ENCODE measurements around the gene SUN1. TPM values are rescaled to one million over a fixed set of nuclear protein-coding genes. Genes with fewer than 3 reads are reported as not detected.

SUN1 gene
- total and polyA plus RNA-seq, 10 of the 15 experiments (the other 5 are each of a cell fraction or from before 2014, with no cell fraction given): 27.8 to 107 (median 65.8) TPM

DNA sequence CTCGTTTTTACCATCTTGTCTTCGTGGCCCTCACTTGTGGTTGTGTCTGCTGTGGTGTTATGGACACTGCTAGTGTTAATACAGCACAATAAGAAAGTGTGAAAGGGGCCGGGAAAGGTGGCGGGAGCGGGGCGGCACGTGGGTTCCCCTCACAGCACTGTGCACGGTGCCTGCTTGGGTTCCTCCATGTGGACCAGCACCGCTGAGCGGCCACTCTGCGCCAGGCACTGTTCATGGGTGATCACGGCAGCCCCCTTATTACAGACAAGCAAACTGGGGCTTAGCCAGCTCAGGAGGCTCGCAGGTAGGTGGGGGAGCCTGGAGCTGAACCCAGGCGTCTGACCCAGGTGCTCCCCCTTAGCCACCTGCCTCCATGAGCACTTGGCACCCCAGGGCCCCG is 12.2 kb downstream of the SUN1 start:
- POLR2A ChIA-PET: no interaction called here

GRCh38 chr7:845091-845490 is 12.8 kb downstream of the SUN1 start:
- ChIA-PET POLR2A (no interaction called here), CTCF (no interaction called here), SMC1A (ENCODE audit: uncharacterized antibody, unreplicated experiment) (no interaction called here), RAD21 (ENCODE audit: unreplicated experiment) (no interaction called here)
- no peak overlapping the region for H2AFZ ChIP-seq (ENCODE audit: control insufficient read depth, low read depth, low read length)
- no peak for DNase-seq (ENCODE audit: low read depth, low spot score)
- no TSS peak for BruUV-seq (replicated peaks)
- intact Hi-C loops (cut with micrococcal nuclease; ENCODE audit: unreplicated experiment) (no loop called here), in situ Hi-C loops (cut with MboI) (no loop called here)
- H3K4me2 ChIP-seq (ENCODE audit: control insufficient read depth, insufficient read depth): no peak overlapping the region
- H3K27ac ChIP-seq (ENCODE audit: control insufficient read depth, insufficient read depth): no peak overlapping the region
- WGBS (ENCODE audit: insufficient coverage, insufficient replicate concordance, low lambda C conversion rate, missing lambda C conversion rate): 94% methylated on average over 22 of the region's 22 CpGs
- H4K20me1 ChIP-seq (ENCODE audit: control insufficient read depth, insufficient read depth): no peaks in the 10 kb centered on the region
- H3K9me3 ChIP-seq (replicated peaks; ENCODE audit: control insufficient read depth, insufficient read depth, low read length): no peaks in the 10 kb centered on the region; the same call in 2 of the 3 replicates
- H3K27me3 ChIP-seq (replicated peaks in 1 of 2; ENCODE audit: control insufficient read depth in 2 of 2, insufficient read depth in 2 of 2, low read length in 1 of 2): no peaks in the 10 kb centered on the region
- no peaks in the 10 kb centered on the region for H3K4me1 ChIP-seq (ENCODE audit: control insufficient read depth, insufficient read depth, low read length)
- no peak for ATAC-seq
- H3K4me3 ChIP-seq: no peak overlapping the region
- H3K79me2 ChIP-seq (ENCODE audit: control insufficient read depth, insufficient read depth, low read length): no peaks in the 10 kb centered on the region
- FAIRE-seq: no peak
- TF ChIP-seq ZNF592 (IDR thresholded peaks at IDR 0.05): no peak
- H3K36me3 ChIP-seq (ENCODE audit: control insufficient read depth in 2 of 2, insufficient read depth in 2 of 2, low read length in 1 of 2): peaks cover 16 to 27% of the 10 kb centered on the region in 2 experiments
- H3K9ac ChIP-seq (ENCODE audit: control insufficient read depth, insufficient read depth, low read length): no peak overlapping the region

More for the DNA sequence above, 12.2 kb downstream of the SUN1 start:
- ChIA-PET SMC1A (ENCODE audit: uncharacterized antibody, unreplicated experiment) (no interaction called here), CTCF (no interaction called here), RAD21 (ENCODE audit: unreplicated experiment) (no interaction called here)
- Histone ChIP-seq H3K27me3 (replicated peaks in 1 of 2; ENCODE audit: control insufficient read depth in 2 of 2, insufficient read depth in 2 of 2, low read length in 1 of 2) (no peaks in the 10 kb centered on the region), H3K79me2 (ENCODE audit: control insufficient read depth, insufficient read depth, low read length) (no peaks in the 10 kb centered on the region), H3K9me3 (replicated peaks; ENCODE audit: control insufficient read depth, insufficient read depth, low read length) (no peaks in the 10 kb centered on the region; the same call in 2 of the 3 replicates), H3K4me3 (no peak overlapping the region), H3K9ac (ENCODE audit: control insufficient read depth, insufficient read depth, low read length) (no peak overlapping the region), H3K36me3 (ENCODE audit: control insufficient read depth in 2 of 2, insufficient read depth in 2 of 2, low read length in 1 of 2) (peaks cover 16 to 26% of the 10 kb centered on the region in 2 experiments), H3K27ac (ENCODE audit: control insufficient read depth, insufficient read depth) (no peak overlapping the region), H3K4me1 (ENCODE audit: control insufficient read depth, insufficient read depth, low read length) (no peaks in the 10 kb centered on the region), H3K4me2 (ENCODE audit: control insufficient read depth, insufficient read depth) (no peak overlapping the region), H2AFZ (ENCODE audit: control insufficient read depth, low read depth, low read length) (no peak overlapping the region), H4K20me1 (ENCODE audit: control insufficient read depth, insufficient read depth) (no peaks in the 10 kb centered on the region)
- ATAC-seq (no peak), FAIRE-seq (no peak), DNase-seq (ENCODE audit: low read depth, low spot score) (no peak)
- intact Hi-C loops (cut with micrococcal nuclease; ENCODE audit: unreplicated experiment): no loop called here
- 96% methylated on average over 15 of the region's 15 CpGs for WGBS (ENCODE audit: insufficient coverage, insufficient replicate concordance, low lambda C conversion rate, missing lambda C conversion rate)
- BruUV-seq (replicated peaks): no TSS peak
- TF ChIP-seq ZZZ3 (IDR thresholded peaks at IDR 0.05; ENCODE audit: control insufficient read depth, insufficient read length, low read depth) (no peak), ZNF384 (IDR thresholded peaks at IDR 0.05; ENCODE audit: borderline replicate concordance, low read depth, low read length) (no peak), SKIL (IDR thresholded peaks at IDR 0.05; ENCODE audit: low read depth, poor library complexity, severe bottlenecking) (no peak)
- in situ Hi-C loops (cut with MboI): no loop called here
